Cerebellar nuclear complex (tissue), 1 donor: ENCODE data around the gene PUDP.
"Not testable (repeated sequence)": the region's sequence is repeated elsewhere in the genome, so short reads cannot be mapped to it uniquely, and the experiment has no call there.

Source experiments
- DNase-seq, 2 experiments: peaks; one replicate each; lab custom pipeline; 2025; lab: John Stamatoyannopoulos, UW

The PUDP gene

GRCh38 chrX:7028246-7028645 lies 119.7 kb downstream of the PUDP start:
- peak in 1 of 2 experiments; percentile 13 for DNase-seq

GRCh38 chrX:7027071-7027470 lies 120.9 kb downstream of the PUDP start:
- DNase-seq, result no peak

- not testable (repeated sequence) for DNase-seq
Measured at GRCh38 chrX:7026365-7026764, 121.6 kb downstream of the PUDP start.

GRCh38 chrX:7025471-7025870 lies 122.5 kb downstream of the PUDP start:
- DNase-seq, result no peak

GRCh38 chrX:7024850-7025249 lies 123.1 kb downstream of the PUDP start:
- no peak for DNase-seq

- not testable (repeated sequence) for DNase-seq
Measured at GRCh38 chrX:7022996-7023395, 125.0 kb downstream of the PUDP start.

- DNase-seq, result no peak
Measured at GRCh38 chrX:7021991-7022390, 126.0 kb downstream of the PUDP start.

- no peak for DNase-seq
Measured at GRCh38 chrX:7019555-7019954, 128.4 kb downstream of the PUDP start.

GRCh38 chrX:7012262-7012834 lies 135.6 kb downstream of the PUDP start:
- not testable (repeated sequence) for DNase-seq

- DNase-seq, result not testable (repeated sequence)
Measured at GRCh38 chrX:7010897-7011296, 137.1 kb downstream of the PUDP start.

GRCh38 chrX:7007328-7007727 lies 140.6 kb downstream of the PUDP start:
- DNase-seq, result not testable (repeated sequence)
